ENCODE results near the gene RLF.

The RLF gene

GRCh38 chr1:40272653-40273213 lies 111.5 kb downstream of the RLF start:
- DNase-seq, result no peak

GRCh38 chr1:40273547-40274166 lies 112.5 kb downstream of the RLF start:
- DNase-seq, result no peak

- no peak for DNase-seq
Measured at GRCh38 chr1:40274331-40274730, 113.1 kb downstream of the RLF start.

- no peak for DNase-seq
Measured at GRCh38 chr1:40276122-40276521, 114.9 kb downstream of the RLF start.

- no peak for DNase-seq
Measured at GRCh38 chr1:40281853-40282252, 120.7 kb downstream of the RLF start.
